Measurements from ENCODE around the gene RFFL.
"Not testable (repeated sequence)": the region's sequence is repeated elsewhere in the genome, so short reads cannot be mapped to it uniquely, and the experiment has no call there.

The RFFL gene

DNA sequence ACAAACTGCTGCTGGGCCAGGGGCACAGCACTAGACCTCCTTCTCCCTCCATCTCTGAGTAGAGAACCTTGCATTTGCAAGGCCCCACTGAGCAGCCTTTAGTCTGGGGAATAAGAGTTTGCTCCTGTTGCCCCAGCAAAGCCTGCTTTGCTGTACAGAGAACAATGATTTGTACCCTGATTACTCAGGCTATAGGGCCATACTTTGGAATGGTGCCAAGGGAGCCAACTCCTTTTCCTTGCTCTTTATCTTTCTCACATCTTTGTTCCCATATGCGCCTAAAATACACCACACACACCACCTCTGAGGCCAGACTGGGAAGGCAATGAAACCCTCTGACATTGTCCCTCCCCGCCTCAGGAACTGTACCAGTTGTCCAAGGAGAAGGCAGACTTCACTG, 62.0 kb downstream of the RFFL start:
- no peak for DNase-seq

DNA sequence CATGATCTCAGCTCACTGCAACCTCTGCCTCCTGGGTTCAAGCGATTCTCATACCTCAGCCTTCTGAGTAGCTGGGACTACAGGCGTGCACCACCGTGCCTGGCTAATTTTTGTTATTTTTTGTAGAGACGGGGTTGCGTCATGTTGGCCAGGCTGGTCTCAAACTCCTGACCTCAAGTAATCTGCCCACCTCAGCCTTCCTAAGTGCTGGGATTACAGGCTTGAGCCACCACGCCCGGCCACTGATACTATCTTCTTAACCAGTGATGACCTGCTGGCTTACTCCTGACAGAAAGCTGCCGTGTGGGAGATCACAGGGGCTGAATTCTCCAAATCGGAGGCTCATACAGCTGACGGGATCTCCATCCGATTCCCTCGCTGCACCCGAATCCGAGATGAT, 62.5 kb downstream of the RFFL start:
- DNase-seq = not testable (repeated sequence)

DNA sequence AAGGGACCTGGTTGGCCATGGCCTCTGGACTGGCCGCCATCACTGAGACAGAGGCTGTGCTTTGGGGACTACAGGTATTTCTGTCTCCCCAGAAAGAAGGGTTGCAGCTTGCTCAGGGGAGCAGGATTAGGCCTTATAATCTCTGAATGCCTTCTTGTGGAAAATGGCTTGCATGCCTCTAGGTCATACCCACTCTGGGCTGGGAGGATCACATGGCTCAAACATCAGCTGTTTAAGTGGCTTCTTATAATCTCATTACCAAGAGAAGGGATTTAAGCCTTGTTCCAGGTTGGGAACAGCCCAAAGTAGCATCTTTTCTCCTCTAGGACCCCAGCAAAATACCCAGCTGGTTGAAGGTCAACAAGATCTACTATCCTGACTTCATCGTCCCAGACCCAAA, 64.1 kb downstream of the RFFL start:
- no peak for DNase-seq

DNA sequence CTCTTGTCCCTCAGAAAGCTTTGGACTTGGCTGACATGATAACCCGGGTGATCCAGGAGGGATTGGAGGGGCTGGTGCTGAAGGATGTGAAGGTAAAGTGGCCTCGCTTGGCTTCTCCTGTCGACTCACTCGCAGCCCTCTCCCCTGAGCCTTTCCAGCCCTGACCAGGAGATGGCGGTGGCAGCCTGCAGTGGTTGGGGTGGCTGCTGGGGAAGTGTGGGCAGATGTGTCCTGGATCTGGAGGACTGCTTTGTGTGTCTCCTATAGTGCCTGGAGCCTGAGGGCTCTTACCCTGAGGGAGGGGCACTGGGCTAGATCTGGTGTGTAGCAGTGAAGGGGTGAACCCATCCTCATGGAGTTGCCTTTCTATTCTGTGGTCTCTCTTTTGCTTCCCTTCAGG, 65.3 kb downstream of the RFFL start:
- DNase-seq = peak; percentile 88 to 91

DNA sequence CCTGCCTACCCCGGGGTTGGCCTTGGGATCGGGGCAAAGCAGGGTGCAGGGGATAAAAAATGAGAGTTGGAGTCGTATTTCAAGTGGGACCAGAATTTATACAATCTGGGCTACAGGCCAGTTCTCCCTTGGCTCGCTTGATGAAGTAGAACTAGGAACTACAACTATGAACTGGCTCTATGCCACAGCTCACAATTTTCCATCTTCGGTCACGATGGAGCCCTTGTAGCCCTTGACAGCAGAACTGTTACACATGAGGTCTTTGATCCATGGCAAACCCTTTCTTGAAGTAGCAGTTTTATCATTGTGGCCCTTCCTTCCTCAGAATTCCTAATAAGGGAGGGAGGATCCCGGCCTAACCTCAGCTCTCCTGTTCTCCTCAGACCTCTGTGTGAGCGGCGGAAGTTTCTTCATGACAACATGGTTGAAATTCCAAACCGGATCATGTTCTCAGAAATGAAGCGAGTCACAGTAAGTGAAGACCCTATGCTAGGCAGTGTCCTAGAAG, 66.1 kb downstream of the RFFL start:
- no peak for DNase-seq

DNA sequence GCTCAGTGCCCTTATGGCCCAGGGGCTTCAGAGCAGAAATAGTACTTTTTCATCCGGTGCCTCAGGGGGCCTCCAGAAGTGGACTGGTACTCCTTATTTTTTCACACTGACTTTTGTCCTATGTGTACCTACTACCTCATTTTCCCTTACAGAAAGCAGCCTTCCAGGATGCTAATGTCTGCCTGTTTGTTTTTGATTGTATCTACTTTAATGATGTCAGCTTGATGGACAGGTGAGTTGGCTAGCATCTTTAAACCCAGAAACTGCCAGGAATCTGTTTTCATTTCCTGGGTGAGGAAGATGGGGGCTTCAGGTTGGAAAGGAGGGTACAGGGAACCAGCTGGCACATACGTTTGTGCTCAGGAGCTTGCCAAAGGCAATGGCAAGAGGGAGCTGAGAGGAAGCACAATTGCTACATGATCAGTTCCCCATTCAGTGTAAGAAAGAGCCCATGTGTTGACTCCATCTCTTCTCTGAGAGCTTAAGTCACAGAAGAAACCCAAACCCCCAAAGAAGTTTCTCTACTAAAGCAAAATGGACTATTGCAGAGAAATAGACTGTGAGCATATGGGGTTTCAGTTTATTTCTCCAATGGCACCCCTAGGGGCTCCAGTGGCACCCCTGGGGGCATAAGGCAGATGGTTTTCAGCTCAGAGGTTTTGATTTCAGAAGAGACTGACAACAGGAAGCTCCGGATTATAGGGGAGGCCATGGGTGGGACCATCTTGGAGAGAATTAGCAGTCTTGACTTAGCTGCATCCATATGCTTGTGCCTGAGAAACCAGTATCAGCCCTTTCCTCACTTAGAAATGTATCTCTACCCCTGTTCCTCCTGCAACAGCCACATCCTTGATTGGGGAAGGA, 66.9 kb downstream of the RFFL start:
- no peak for DNase-seq

DNA sequence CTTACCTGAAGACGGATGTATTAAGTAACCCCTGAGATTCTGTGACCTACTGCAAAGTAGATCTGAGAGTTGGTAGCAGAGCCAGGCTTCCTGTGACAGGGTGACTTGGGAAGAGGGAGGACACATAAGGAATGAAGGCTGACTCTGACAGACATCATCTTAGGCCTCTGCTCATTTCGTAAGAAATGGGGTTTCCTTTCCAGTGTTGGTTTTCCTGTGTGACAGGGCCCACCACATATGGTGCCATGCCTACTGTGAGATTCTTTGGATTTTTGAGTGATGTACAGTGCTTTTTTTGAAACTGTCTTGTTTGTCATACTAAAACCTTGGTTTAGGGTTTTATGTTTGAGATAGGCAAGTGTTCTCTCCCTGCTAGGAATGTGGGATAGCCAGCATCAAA, 70.5 kb downstream of the RFFL start:
- no peak for DNase-seq

DNA sequence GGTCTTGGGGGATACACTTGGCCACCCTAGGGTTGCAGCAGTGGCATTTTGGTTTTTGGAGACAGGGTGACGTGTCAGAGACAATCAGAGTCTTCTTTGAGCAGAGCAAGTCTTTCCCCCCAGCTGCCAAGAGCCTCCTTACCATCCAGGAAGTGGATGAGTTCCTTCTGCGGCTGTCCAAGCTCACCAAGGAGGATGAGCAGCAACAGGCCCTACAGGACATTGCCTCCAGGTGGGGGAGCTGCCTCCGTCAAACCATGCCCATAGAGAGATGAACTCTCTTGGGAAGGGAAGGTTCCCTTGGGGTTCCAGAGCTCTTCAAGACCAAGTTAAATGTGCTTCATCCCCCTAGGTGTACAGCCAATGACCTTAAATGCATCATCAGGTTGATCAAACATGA, 71.9 kb downstream of the RFFL start:
- no peak for DNase-seq

DNA sequence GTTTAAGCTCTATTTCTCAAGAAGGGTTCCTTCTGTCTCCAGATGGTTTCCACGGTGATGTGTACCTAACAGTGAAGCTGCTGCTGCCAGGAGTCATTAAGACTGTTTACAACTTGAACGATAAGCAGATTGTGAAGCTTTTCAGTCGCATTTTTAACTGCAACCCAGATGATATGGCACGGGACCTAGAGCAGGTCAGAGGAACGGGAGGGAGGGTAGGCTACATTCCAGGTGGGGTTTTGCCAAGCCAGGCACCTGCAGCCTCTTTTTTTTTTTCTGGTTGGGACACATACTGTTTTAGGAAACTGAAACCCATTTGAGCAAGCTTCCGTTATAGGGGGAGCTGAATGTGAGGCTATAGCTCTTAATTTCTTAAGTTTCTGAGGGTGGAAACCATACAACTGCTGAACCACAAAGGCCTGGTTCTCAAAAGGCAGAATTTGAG, 72.6 kb downstream of the RFFL start:
- DNase-seq = no peak

DNA sequence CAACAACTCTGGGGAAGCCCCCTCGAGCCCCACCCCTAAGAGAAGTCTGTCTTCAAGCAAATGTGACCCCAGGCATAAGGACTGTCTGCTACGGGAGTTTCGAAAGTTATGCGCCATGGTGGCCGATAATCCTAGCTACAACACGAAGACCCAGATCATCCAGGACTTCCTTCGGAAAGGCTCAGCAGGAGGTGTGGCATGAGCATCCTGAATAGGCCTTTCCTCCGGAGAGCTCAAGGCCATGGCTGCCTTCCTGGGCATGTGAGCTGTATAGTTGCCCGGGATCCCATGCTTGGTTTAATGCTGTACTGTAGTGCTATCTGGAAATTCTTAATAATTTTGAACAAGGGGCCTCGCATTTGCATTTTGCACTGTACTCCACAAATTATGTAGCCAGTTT, 74.0 kb downstream of the RFFL start:
- no peak for DNase-seq

DNA sequence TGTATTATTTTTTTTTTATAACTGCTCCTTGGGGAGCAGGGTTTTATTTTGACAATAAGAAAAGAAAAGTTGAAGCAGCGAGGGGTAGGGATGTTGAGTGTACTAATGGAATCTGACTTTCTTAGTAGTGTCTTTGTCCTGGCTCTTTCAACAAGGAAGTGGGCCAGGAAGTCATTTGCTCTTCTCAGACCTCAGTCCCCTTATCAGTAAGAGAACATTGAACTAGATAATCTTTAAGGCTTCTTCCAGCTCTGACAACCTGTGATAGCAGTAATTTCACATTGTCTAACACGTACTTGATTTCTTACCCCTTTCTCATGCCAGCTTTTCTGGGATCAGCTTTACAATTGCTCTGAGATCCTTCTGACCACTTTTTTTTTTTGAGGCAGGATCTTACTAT, 74.9 kb downstream of the RFFL start:
- DNase-seq = no peak

DNA sequence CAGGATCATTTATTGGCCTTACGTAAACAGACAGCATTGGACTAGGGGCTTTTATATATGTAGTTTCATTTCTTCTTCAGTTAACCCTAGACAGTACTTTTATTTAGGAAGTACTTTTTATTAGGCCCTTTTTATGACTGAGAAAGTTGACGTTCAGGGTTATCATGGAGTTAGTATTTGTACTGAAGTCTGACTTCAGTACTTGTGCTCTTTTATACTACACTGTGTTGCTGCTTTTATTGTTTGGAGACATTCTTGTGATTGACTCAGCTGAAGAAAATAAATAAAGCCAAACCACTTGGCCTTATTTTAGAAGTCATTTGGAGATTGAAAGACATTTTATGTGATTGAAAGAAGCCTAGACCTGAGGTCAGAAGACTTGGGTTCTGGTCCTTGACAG, 76.3 kb downstream of the RFFL start:
- DNase-seq = no peak

DNA sequence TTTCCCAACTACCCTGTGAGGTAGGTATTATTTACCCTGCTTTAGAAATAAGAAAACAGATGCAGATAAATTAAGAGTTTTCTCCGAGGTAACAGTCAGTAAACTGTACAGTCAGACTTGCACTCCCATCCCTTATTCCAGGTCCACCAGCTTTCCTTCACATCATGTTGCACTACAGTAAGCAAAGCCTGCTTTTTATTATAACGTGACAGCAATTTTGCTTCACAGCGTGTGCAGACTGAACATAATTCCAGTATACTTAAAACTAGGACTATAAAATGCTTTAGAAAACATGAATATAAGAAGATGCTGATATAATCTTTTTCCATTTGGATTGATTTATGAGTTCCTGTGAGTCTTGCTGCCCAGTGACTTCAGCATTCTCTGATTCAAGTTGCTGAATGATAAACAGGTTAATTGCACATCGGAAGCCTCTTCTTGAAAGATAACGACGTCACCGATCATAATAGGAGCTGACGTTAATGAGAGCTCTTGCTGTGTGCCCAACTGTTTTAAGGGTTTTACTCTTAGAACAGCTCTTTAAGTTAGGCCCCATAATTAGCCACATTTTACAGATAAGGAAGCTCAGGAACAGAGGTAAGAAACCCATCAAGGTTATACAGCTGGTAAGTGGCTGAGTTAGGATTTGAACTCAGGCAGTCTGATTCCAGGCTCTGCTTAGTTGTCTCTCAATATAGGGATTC, 81.8 kb downstream of the RFFL start:
- no peak for DNase-seq

DNA sequence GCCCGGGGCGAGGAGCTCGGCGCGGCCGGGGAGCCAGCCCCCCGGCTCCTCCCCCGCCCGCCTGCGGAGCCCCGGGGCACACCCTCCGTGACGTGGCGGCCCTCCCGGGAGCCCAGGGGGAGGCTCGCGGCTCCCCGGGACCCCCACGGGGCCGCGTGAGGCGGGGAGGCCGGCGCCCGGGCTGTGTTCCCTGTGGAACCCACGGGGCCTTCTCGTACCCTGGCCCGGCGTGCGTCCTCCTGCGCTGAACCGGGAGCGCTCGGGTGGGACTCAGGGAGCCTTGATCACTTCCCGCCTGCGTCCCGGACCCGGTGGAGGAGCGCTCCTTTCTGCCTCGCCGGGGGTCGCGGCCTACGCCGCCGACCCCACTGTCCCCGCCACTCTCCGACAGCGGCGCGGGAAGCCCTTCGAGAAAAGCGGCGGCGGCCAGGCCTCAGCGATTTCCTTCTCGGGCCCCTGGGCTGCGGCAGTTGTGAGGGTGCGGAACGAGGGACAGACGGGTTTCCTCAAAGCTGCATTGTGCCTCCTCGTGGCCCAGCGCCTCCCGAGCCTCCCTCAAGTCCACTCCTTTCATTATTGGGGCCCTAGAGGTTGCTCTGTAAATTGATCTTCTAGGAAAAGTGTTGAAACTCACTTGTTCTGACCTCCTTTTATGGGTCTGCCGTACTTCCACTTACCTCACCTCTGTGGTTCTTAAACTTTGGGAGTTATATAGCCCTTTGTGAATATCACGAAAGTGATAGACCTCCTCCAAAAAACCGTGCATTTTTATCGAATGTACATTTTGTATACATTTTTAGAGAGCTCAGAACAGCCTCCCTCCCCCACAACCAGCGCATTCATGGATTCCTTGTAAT, 82.6 kb downstream of the RFFL start:
- peak in 1 of 2 experiments; percentile 79 for DNase-seq

DNA sequence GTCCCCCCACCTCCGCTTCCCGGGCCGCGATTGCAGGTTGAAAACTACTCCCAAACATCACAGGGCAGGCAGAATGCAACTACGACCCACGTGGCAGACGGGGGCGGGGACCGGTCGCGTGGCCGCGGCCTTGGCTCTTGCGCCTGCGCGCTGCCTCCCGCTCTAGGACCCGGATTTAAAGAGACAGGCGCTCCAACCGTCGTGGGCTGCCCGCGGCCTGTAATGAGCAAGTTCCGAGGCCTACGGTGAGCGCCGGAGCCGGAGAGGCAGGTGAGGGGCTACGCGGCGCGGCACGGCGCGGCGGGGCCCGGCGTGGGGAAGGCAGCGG, 83.2 kb downstream of the RFFL start, which contains the start of gene LIG3:
TSS of gene LIG3 (plus strand) at position 160 of the 328 bp plus-strand sequence. CDS start 2,494 bp downstream, outside the sequence.
- peak; percentile 97 for DNase-seq

DNA sequence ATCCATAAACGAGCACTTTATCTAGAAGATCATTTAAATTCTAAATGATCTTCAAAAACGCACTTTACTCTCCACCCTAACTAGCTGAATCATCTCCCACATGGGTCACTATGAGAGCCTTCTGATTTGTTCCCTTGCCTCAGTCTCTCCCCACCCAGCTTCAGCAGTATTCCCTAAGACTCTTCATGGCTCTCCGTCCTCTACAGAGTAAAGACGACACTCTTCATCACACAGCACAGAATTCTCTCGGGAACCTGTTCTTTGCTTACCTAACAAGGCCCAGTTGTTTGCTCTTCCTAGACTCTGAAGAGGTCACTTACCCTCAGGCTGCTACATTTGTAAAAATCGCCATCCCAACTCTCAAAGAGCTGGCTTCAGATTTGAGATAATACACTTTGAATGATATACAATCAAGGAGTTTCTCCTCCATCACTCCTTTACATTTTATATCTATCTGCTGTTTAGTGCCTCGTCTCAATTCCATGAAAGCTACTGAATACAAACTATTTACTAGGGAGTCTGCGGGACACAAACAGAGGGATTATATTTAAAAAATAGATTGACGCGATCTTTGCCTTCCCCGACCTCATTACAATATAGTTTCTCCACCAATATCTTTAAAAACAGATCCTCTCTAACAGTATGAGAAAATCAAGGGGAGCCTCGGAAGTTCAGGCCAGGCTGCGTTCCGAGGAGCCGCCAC, 83.7 kb downstream of the RFFL start:
- DNase-seq = no peak

DNA sequence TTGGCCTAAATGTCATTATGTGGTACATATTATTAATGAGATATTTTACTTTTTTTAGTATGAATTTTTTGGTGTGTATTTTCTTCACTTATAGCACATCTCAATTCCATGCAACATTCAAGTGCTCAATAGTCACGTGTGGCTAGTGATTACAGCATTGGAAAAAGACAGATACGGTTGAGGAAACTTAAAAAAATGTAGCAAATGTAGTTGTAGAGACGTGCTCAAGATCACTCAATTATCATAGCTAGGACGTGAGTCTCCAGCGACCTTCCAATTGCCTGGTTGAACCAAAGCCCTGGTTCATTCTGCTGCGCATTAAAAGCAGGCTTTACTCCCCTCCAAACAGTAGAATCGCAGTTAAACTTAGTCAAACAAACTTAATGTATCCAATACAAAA, 84.4 kb downstream of the RFFL start:
- no peak for DNase-seq

DNA sequence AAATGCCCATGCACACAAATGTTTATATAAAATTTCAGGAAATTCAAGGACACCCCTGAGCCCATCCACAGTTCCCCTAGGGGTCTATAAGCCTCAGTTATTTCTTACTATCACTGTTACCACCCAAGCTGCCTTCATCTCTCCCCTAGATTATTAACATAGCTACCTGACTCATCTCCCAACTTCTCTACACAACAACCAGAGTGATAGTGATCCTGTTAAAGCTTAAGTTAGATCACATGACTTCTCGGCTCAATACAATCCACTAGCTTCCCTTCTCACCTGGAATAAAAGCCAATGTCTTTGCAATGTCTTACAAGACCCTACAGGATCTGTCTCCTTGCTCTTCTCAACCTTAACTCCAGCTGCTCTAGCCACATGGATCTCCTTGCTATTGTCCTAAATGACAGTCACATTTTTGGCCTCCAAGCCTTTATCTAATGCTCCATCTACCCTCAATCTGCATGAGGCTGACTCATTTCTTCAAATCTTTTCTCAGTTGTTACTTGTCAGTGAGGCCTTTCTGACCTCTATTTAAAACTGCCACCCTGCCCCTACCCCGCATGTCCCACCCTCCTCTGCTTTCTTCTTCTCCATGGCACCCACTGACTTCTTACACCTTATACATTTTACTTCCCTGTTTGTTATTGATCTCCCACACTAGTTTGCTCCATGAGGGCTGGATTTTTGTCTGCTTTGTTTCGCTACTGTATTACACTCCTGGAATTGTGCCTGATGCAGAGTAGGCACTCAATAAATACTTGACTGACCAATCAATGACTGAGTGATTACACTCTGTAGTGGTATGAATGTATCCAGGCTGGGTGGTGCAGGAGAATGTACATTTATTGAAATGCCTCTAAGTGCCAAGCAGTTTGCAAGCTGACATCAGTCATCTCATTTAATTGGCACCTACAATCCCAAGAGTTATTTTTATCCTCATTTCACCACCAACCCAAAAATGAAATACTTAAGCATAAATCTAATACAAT, 88.4 kb downstream of the RFFL start:
- no peak for DNase-seq

DNA sequence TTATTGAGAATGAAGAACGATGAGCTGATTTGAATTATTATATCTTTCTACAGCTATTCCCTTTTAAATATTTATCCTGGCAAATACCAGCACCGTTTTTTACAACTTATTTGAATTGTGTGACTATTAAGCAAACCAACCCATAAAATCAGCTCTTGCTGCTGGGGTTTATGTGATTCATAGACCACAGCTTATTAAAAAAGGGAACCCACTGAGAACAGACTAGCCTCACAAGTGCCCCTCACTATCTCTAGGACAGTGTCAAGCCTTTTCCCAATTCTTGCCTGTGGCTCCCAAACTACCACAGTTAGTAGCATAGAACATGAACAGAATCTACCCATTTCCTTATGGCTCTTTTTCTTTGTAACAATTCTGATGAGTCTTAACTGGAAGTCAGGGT, 89.3 kb downstream of the RFFL start:
- no peak for DNase-seq

DNA sequence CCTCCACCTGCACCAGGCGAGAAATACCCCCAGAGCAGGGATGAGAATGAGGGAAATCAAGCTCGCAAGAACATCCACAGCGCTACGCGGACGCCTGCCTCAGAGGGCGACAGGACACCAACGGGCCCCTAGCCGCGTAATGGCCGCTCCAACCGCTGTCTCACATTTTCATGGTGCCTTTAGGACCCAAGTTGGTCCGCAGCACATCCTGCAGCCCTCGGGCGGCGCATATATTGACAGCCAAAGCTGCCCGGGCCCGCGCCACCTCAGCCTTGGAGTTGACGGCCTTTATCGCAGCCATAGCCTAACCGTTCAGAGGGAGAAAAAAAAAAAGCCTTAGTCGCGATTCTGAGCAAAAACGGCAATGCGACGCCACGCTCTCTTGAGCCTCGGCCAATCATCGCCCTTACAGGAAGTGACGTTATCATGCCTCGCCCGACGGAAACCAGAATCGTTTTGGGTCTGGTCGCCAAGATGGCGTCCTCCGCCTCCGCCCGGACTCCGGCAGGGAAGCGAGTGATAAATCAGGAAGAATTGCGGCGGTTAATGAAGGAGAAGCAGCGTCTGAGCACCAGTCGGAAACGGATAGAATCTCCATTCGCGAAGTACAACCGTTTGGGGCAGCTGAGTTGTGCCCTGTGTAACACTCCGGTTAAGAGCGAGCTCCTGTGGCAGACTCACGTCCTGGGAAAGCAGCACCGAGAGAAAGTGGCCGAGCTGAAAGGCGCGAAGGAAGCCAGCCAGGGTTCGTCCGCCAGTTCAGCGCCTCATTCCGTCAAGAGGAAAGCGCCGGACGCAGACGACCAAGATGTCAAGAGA, 102.2 kb downstream of the RFFL start, which contains the start of the genes CCT6B and ZNF830:
TSS of gene CCT6B (minus strand) at position 368 of the 819 bp plus-strand sequence. CDS start at position 301, 67 bp downstream.
TSS of gene ZNF830 (plus strand) at position 448 of the 819 bp plus-strand sequence. CDS start at position 475, 27 bp downstream.
- peak; percentile 91 for DNase-seq
